ENCODE data around the gene ZNF628. TPM values are rescaled to one million over a fixed set of nuclear protein-coding genes. Genes with fewer than 3 reads are reported as not detected.

ZNF628 gene
- total and polyA plus RNA-seq, 2 of the 8 experiments (the other 6 are each of a cell fraction or from before 2014, with no cell fraction given), result 1.7 to 10.8 TPM

DNA sequence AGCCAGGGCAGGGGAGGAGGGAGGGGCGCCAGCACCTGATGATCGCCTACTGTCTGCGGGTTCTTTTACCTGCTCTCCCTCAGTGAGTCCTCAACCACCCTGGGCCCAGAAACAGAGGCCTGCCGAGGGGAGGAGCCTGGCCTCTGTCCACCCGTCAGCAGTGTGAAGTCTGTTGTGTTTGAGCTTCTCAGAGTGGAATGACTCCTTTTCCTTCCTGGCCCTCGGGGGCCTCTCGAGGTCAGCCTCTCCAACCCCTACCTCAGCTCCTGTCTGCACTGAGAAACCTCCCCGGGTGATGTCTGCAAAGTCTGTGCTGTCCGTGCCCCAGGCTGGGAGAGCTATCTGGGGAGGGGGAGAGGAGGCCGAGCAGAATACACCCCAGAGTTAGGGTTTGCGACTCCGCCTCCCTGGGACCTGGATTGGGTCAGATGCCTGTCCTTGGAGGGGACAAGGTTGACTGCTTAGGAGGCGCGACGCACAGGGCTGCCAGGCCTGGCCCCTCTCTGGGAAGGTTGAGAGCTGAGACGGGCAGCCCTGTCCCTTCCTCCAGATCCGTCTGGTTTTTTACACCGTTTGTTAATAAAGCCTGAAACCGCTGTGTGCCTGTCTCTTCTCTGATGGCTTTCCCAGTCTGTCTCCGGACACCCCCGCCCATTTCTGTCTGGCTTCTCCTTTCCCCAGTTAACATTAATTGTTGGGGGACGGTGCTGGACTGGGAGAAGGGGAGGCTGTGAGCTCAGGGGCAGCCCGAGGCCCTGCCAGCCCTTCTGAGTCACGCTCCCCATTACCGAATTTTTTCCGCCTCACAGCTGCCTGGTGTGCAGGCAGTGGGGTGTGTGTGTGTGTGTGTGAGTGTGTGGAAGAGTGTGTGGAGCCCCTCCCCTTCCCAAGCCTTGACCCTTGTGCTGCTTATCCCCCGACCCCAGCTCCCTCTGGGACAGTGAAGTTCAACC, 10.8 kb downstream of the ZNF628 start (continued):
- no peak for TF ChIP-seq POU5F1 (IDR thresholded peaks at IDR 0.05; ENCODE audit: low read depth, low read length)
- TF ChIP-seq SRF (IDR thresholded peaks at IDR 0.05; ENCODE audit: low read depth, low read length), result no peak
- TF ChIP-seq RXRA (IDR thresholded peaks at IDR 0.05; ENCODE audit: insufficient read depth, low read depth, low read length), result no peak
- no peak for TF ChIP-seq SUZ12 (IDR thresholded peaks at IDR 0.05; ENCODE audit: low read length)
